ENCODE data around the gene TLE7.

Gene TLE7

DNA sequence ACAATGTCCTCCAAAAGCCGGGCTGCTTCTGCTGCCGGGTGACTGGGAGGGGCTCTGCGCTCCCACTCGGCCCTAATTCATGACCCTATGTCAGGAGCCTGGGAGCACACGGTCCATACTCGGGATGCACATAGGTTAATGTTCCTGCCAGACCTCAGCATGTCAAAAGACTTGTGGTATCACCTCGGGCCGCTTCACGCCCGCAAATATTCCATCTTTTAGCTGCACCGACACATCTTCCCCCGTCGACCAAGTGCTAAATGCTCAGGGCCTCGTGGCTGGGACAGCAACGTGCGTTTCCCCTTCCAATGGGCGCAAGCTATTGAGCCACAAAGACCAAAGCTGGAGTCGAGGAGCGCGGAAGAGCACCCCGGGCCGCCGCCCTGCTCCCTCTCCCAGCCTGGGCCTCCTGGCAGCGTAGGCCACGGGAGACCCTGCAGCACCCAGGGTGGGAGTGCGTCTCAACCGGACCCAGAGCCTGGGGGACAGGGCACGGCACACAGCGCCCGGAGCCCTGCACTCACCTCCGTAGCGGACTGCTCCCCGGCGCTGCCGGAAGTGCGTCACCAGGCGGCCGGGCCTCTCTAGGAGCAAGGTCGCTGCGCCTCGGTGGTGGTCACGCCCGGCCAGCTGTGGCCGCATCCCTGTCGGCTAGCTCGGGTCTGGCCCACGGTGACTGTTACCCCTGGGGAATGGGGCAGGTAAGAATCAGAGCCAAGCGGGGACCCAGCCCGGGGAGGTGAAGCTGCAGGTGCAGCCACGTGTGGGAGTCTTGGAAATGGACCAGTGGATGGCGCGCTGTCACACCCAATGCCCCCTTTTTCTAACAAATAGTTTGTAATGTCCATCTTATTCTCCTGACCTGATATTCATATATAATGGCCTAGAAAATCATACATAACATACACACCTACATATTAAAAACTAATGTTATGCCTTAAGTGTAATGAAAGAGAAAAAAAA, 20.1 kb upstream of the TLE7 start, which contains the start of gene ZNF23:
Gene ZNF23, minus strand, starts transcription at position 562 of the 963 bp plus-strand sequence. CDS start 5,451 bp downstream, outside the sequence.
- Mint-ChIP-seq H3K27me3 (no peaks in the 10 kb centered on the region), H3K4me1 (peaks cover 21% of the 10 kb centered on the region), H3K9me3 (no peaks in the 10 kb centered on the region), H3K27ac (peak within 1 kb of the TSS; percentile 92), H3K36me3 (ENCODE audit: low read depth) (peaks cover 3% of the 10 kb centered on the region), H3K4me3 (peak within 1 kb of the TSS; percentile 89)
- DNase-seq, result peak; percentile 84
- peak; percentile 99 for ATAC-seq

DNA sequence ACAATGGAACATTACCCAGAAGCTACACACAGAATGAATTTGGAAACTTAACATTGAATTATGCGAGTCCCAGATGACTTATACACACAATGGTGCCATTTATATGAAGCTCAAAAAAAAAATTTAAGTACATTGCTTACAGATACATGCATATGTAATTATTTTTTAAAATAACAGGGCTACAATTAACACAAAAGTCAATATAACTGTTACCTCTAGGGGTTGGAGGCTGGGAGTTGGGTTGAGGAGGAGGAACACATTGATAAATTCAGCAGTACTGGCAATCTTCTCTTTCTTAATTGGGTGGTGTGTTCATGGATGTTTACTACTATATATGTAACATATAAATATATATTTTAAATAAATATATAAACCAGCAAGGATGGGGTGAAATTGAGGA, 19.1 kb upstream of the TLE7 start:
- ATAC-seq (no peak), DNase-seq (no peak)
- H3K27me3 Mint-ChIP-seq, result no peaks in the 10 kb centered on the region
- H3K36me3 Mint-ChIP-seq (ENCODE audit: low read depth), result peaks cover 11% of the 10 kb centered on the region
- H3K4me1 Mint-ChIP-seq, result peaks cover 21% of the 10 kb centered on the region
- H3K9me3 Mint-ChIP-seq, result no peaks in the 10 kb centered on the region
- H3K4me3 Mint-ChIP-seq, result peak overlapping the region; percentile 89
- peak overlapping the region; percentile 92 for H3K27ac Mint-ChIP-seq

DNA sequence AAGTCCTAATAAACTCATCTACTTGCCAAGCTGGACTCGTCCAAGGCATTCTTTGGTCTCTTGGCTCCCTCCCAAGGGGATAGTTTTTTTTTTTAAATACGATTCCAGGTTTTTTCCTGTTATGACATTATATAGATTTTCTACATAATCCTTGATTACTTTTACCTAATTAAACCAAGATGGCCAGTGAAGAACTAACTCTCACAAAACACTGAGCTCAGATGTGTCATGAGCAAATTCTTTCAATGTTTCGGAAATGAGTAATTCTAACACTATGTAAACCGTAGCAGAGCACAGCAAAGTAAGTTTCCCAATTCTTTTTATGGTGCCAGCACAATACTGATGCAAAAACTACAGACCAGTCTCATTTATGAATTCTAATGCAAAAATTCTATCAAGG, 18.4 kb upstream of the TLE7 start:
- Mint-ChIP-seq H3K4me1 (peaks cover 21% of the 10 kb centered on the region), H3K36me3 (ENCODE audit: low read depth) (peaks cover 15% of the 10 kb centered on the region), H3K9me3 (no peaks in the 10 kb centered on the region), H3K27ac (no peak overlapping the region), H3K4me3 (peak overlapping the region; percentile 89), H3K27me3 (no peaks in the 10 kb centered on the region)
- DNase-seq, result no peak
- ATAC-seq, result no peak

DNA sequence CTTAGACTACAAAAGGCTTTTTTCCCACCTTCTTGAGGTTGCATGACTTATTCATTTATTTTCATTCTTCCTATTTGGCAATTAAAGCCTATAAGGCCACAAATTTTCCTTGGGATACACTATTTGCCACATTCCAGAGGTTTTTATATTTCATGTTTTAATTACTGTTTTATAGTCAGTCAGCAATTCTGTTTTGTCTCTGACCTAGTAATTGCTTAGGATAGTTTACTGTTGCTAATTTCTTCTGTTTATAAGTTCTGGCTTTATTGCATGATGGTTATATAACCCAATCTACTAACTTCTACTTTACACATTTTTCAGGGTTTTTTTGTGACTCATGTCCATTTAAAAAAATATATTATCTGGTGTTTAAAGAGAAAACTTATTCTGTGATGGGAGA, 17.7 kb upstream of the TLE7 start:
- H3K36me3 Mint-ChIP-seq (ENCODE audit: low read depth), result peaks cover 22% of the 10 kb centered on the region
- no peak overlapping the region for H3K27ac Mint-ChIP-seq
- H3K4me3 Mint-ChIP-seq, result no peak overlapping the region
- DNase-seq (no peak), ATAC-seq (no peak)
- no peaks in the 10 kb centered on the region for H3K27me3 Mint-ChIP-seq
- no peaks in the 10 kb centered on the region for H3K9me3 Mint-ChIP-seq
- peaks cover 21% of the 10 kb centered on the region for H3K4me1 Mint-ChIP-seq

DNA sequence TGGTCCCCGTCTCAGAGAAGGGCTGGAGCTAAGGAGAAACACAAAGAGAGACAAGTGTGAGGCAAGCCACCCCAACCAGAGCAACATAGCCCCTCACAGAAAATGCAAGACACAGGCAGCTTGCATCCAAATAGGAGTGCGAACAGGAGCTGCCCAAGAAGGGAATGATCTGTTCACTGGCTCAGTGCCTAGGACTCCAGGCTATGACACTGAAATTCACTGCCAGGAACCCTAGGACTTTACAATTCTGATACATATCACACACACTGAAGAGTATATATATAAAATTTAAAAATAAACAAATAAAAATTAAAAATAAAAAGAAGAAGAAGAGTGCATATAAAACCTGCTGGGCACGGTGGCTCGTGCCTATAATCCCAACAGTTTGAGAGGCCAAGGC, 14.9 kb upstream of the TLE7 start:
- Mint-ChIP-seq H3K4me1 (peaks cover 12% of the 10 kb centered on the region), H3K9me3 (peaks cover 18% of the 10 kb centered on the region), H3K4me3 (no peak overlapping the region), H3K36me3 (ENCODE audit: low read depth) (peaks cover 49% of the 10 kb centered on the region), H3K27ac (no peak overlapping the region), H3K27me3 (no peaks in the 10 kb centered on the region)
- no peak for DNase-seq
- no peak for ATAC-seq

DNA sequence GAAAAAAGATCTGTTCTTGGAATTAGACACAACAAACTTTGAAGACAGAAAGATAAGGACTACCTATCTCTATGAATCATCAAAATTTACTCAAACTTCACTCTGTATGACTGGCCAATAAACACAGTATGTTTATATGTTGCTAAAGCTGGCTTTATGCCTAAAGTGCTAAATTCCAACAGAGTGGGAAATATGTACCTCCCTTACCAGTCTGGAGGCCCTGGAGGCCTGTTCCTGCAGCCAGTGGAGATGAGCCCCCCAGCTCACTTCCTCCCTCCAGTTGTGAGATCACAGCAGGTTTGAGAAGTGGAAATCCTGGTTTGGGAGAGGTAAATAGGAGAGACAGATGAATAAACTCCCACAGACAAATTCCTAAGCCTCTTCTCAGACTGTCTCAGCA, 11.2 kb upstream of the TLE7 start:
- peaks cover 50% of the 10 kb centered on the region for H3K9me3 Mint-ChIP-seq
- H3K27ac Mint-ChIP-seq, result no peak overlapping the region
- peaks cover 84% of the 10 kb centered on the region for H3K36me3 Mint-ChIP-seq (ENCODE audit: low read depth)
- no peak overlapping the region for H3K4me3 Mint-ChIP-seq
- no peak for DNase-seq
- no peak for ATAC-seq
- H3K27me3 Mint-ChIP-seq, result no peaks in the 10 kb centered on the region
- H3K4me1 Mint-ChIP-seq, result no peaks in the 10 kb centered on the region

DNA sequence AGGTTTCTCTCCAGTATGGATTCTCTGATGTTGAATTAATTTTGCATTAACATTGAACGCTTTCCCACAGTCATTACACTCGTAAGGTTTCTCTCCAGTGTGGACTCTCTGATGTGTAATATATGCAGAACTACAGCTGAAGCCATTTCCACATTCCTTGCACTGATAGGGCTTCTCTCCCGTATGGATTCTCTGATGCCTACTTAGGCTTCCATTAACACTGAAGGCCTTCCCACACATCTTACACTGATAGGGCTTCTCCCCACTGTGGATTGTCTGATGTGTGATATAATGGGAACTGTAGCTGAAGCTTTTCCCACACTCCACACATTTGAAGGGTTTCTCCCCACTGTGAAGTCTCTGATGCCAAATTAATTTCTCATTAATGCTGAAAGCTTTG, 7.2 kb upstream of the TLE7 start:
- H3K36me3 Mint-ChIP-seq (ENCODE audit: low read depth), result peaks cover 75% of the 10 kb centered on the region
- no peak overlapping the region for H3K27ac Mint-ChIP-seq
- H3K4me3 Mint-ChIP-seq, result no peak overlapping the region

DNA sequence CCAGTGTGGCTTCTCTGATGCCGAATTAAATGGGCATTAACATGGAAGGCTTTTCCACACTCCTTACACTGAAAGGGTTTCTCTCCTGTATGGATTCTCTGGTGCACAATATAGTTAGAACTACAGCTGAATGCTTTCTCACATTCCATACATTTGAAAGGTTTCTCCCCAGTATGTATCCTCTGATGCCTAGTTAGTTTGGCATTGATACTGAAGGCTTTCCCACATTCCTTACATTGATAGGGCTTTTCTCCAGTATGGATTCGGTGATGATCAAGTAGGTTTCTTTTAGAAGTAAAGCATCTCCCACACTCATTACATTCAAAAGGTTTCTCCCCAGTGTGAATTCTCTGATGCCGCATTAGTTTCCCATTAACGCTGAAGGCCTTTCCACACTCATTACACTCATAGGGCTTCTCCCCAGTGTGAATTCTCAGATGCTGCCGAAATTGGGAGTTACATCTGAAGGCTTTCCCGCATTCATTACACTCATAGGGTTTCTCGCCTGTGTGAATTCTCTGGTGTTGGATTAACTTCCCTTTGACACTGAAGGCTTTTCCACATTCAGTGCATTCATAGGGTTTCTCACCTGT, 6.5 kb upstream of the TLE7 start:
- no peak overlapping the region for H3K27ac Mint-ChIP-seq
- peaks cover 75% of the 10 kb centered on the region for H3K9me3 Mint-ChIP-seq
- H3K36me3 Mint-ChIP-seq (ENCODE audit: low read depth), result peaks cover 72% of the 10 kb centered on the region
- no peak overlapping the region for H3K4me3 Mint-ChIP-seq
- ATAC-seq, result no peak
- no peaks in the 10 kb centered on the region for H3K4me1 Mint-ChIP-seq
- DNase-seq, result no peak
- H3K27me3 Mint-ChIP-seq, result no peaks in the 10 kb centered on the region

More for the DNA sequence above, 7.2 kb upstream of the TLE7 start:
- Mint-ChIP-seq H3K4me1 (no peaks in the 10 kb centered on the region), H3K27me3 (no peaks in the 10 kb centered on the region), H3K9me3 (peaks cover 73% of the 10 kb centered on the region)
- DNase-seq (no peak), ATAC-seq (no peak)

DNA sequence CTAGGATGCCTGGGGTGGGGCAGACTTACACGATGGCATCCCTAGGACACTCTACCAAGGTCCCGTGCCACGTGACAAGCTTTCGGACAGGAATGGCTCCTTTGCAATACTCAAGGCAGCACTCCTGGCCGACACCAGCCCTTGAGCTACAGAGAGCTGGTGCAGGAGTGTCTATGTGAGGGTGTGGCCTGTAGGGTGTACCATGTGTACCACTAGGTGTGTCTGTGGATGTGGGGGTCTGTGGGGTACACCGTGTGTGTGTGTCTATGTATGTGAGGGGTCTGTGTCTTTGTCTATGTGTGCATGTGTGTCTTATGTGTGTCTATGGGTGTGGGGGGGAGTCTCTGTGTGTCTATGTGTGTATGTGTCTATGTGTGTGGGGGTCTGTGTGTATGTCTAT, 1.9 kb upstream of the TLE7 start:
- ATAC-seq (no peak), DNase-seq (no peak)
- Mint-ChIP-seq H3K27me3 (peaks cover 15% of the 10 kb centered on the region), H3K4me1 (no peaks in the 10 kb centered on the region), H3K9me3 (peaks cover 34% of the 10 kb centered on the region), H3K36me3 (ENCODE audit: low read depth) (peaks cover 26% of the 10 kb centered on the region), H3K4me3 (no peak overlapping the region), H3K27ac (no peak overlapping the region)

DNA sequence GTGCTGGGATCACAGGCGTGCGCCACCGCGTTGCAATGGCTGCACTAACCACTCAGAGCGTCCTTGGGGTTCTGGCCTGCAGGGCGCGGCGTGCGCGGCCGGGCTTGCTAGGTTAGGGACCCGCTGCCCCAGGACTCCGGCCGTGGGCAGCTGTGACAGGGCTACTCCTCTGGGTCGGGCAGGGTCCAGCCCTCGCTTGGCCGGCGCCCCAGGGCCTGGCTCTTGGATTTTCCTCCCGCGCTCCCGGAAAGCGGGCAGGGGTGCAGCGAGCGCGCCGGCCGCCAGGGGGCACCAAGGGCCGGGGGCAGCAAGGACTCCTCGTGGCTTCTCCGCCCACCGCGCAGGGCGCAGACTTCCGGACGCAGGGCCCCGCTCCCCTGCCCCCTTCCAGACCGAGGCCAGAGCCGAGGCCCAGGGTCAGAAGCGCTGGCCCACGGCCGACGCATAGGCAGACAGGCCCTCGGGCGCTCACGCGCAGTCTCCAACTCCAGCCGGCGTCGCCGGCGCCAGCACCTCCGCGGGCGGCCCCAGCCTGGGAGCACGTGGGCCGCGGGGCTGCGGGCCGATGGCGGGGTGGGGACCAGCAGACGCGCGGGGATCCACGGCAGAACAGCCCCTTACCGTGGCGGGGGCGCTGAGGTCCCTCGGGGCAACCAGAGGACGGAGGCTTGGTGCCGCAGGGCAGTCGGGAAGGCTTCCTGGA, 355 bp downstream of the TLE7 start:
- Mint-ChIP-seq H3K27me3 (peaks cover 25% of the 10 kb centered on the region), H3K36me3 (ENCODE audit: low read depth) (peaks cover 8% of the 10 kb centered on the region), H3K9me3 (peaks cover 19% of the 10 kb centered on the region), H3K4me1 (no peaks in the 10 kb centered on the region), H3K27ac (no peak overlapping the region), H3K4me3 (no peak overlapping the region)
- DNase-seq (peak; percentile 54), ATAC-seq (peak; percentile 20)

DNA sequence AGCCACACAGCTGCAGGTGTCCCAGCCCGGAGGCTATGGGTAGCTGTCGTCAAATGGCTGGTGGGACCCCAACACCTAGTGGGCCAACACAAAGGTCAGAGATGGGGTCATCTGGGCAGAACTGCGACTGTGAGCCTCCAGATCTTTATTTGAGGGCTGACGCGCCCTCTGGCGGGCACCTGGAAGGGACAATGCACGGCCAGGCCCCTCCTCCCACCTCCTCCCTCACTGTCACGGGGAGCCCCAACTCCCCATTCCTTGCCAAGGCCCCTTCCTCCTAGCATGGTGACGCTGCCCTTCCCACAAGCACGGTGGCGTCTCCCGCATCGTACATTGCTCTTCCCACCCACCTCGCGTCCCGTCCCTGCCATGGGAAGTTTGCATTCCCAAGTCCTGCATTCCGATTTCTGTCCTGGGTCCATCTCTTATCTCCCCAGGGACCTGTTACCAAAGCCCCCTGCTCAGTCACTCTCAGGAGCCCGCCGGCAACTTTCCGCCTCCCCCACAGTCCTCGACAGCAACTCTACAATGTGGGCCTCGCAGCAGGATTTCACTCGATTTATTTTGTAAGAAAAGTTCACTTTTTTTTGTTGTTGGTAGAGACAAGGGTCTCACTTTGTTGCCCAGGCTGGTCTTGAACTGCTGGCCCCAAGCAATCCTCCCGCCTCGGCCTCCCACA, 1.0 kb downstream of the TLE7 start:
- Mint-ChIP-seq H3K4me1 (no peaks in the 10 kb centered on the region), H3K36me3 (ENCODE audit: low read depth) (peaks cover 6% of the 10 kb centered on the region), H3K4me3 (no peak overlapping the region), H3K27ac (no peak overlapping the region), H3K9me3 (peaks cover 16% of the 10 kb centered on the region), H3K27me3 (peaks cover 27% of the 10 kb centered on the region)
- no peak for ATAC-seq
- peak; percentile 17 for DNase-seq

DNA sequence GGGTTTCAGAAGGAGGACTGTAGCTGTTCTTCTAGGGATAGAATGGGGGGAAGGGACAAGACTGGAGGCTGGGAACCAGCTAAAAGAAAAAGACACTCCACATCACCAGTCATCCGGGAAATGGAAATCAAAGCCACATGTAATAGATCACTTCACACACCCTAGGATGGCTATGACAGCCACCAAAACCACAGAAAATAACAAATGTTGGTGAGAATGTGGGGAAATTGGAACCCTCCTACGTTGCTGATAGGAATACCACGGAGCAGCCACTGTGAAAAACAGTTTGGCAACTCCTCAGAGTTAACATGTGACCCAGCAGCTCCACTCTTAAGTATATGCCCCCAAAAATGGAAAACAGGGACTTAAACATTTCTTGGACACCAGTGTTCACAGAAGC, 2.3 kb downstream of the TLE7 start:
- ATAC-seq (no peak), DNase-seq (no peak)
- H3K9me3 Mint-ChIP-seq, result peaks cover 8% of the 10 kb centered on the region
- H3K4me3 Mint-ChIP-seq, result no peak overlapping the region
- peaks cover 4% of the 10 kb centered on the region for H3K36me3 Mint-ChIP-seq (ENCODE audit: low read depth)
- H3K27me3 Mint-ChIP-seq, result peaks cover 27% of the 10 kb centered on the region
- no peak overlapping the region for H3K27ac Mint-ChIP-seq
- no peaks in the 10 kb centered on the region for H3K4me1 Mint-ChIP-seq

DNA sequence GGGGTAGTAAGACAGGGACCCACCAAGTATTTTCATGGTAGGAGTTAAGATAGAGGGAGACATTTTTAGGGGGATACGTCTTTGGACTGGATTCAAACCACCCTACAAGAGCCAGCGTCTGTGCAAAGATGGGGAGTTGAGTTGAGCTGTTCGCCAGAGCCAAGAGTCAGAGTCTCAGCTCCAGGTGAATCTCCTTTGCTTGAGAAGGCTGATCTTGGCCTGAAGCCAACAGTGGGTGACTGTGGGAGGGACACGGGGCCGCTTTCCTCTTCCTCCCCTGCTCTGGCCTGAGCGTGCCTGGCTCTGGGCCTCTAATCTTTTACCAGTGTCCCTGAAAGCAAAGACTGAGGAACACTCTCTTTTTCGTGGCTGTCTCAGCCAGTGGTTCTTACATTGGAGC, 5.4 kb downstream of the TLE7 start:
- H3K27me3 Mint-ChIP-seq, result peaks cover 35% of the 10 kb centered on the region
- no peaks in the 10 kb centered on the region for H3K4me1 Mint-ChIP-seq

DNA sequence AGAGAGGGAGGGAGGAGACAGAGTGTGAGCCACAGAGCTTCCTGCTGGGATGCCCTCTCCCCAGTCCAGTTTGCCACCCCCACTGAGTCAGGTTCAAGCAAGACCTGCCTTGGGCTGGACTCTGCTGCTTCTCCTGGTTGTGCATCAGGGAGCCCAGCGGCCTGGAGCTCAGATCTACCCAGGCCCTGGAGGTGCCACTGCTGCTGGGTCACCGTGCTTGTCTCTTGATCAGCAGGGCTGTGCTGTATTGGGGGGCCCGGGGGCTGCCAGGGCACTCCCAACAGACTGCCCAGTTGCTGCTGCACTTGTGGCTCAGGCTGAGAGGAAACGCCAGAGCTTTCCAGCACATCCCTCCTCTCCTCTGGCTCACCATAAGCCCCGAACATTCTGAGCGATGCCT, 8.9 kb downstream of the TLE7 start:
- Mint-ChIP-seq H3K36me3 (ENCODE audit: low read depth) (no peaks in the 10 kb centered on the region), H3K9me3 (no peaks in the 10 kb centered on the region), H3K4me3 (no peak overlapping the region), H3K27me3 (peaks cover 32% of the 10 kb centered on the region), H3K27ac (no peak overlapping the region), H3K4me1 (no peaks in the 10 kb centered on the region)
- no peak for ATAC-seq
- no peak for DNase-seq

More for the DNA sequence above, 5.4 kb downstream of the TLE7 start:
- no peak for DNase-seq
- no peak for ATAC-seq
- Mint-ChIP-seq H3K9me3 (no peaks in the 10 kb centered on the region), H3K36me3 (ENCODE audit: low read depth) (no peaks in the 10 kb centered on the region), H3K4me3 (no peak overlapping the region), H3K27ac (no peak overlapping the region)

Measured in activated naive CD8-positive, alpha-beta T cell treated with anti-CD3 and anti-CD28 coated beads, Interleukin-2, amount 50 U/mL, for 24 hours (primary cell).